ENCODE results near the gene RAB11FIP4. TPM values are rescaled to one million over a fixed set of nuclear protein-coding genes. Genes with fewer than 3 reads are reported as not detected.
A peak's percentile ranks its signal among the peaks of the same experiment; 100 is the strongest.

Gene RAB11FIP4
- total and polyA plus RNA-seq, 2 of the 13 experiments (the other 11 are each of a cell fraction or from before 2014, with no cell fraction given) = 28.0 to 89.3 TPM

- TF ChIP-seq NCOR1 (IDR thresholded peaks at IDR 0.05; ENCODE audit: borderline replicate concordance, low read length) (peak; percentile 78), FOXO1 (CRISPR knock-in tag; IDR thresholded peaks at IDR 0.05) (no peak; the same call in 1 of the 2 replicates), ZNF276 (CRISPR knock-in tag; IDR thresholded peaks at IDR 0.05; ENCODE audit: low read depth) (no peak), CEBPB (IDR thresholded peaks at IDR 0.05; ENCODE audit: borderline replicate concordance, low read depth, low read length) (no peak), GMEB1 (CRISPR knock-in tag; IDR thresholded peaks at IDR 0.05; ENCODE audit: borderline replicate concordance) (0 out of 2 replicates have a peak, but pooled peaks have one; percentile 62), NFE2L2 (IDR thresholded peaks at IDR 0.05; ENCODE audit: low read length) (no peak), ZNF577 (CRISPR knock-in tag; IDR thresholded peaks at IDR 0.05; ENCODE audit: borderline replicate concordance, low read depth) (no peak), ZNF558 (CRISPR knock-in tag; IDR thresholded peaks at IDR 0.05; ENCODE audit: borderline replicate concordance) (0 out of 2 replicates have a peak, but pooled peaks have one; percentile 38), ARID5B (CRISPR knock-in tag; IDR thresholded peaks at IDR 0.05) (peak; percentile 78), ZNF329 (CRISPR knock-in tag; IDR thresholded peaks at IDR 0.05; ENCODE audit: low read depth) (no peak), PHF8 (CRISPR knock-in tag; IDR thresholded peaks at IDR 0.05) (peak; percentile 40; the same call in 1 of the 2 replicates), KLF6 (CRISPR knock-in tag; IDR thresholded peaks at IDR 0.05) (no peak), ZNF350 (CRISPR knock-in tag; IDR thresholded peaks at IDR 0.05; ENCODE audit: borderline replicate concordance, low read depth) (0 out of 2 replicates have a peak, but pooled peaks have one; percentile 20), E2F2 (CRISPR knock-in tag; IDR thresholded peaks at IDR 0.05; ENCODE audit: borderline replicate concordance) (no peak), MED13 (CRISPR knock-in tag; IDR thresholded peaks at IDR 0.05) (no peak; the same call in 1 of the 2 replicates), NBN (conservative IDR thresholded peaks at IDR 0.05) (no peak), ZFP37 (CRISPR knock-in tag; IDR thresholded peaks at IDR 0.05; ENCODE audit: borderline replicate concordance) (no peak), CBX1 (IDR thresholded peaks at IDR 0.05; ENCODE audit: low read depth) (no peak), RAD21 (CRISPR knock-in tag; IDR thresholded peaks at IDR 0.05) (peak; percentile 56; the same call in 1 of the 2 replicates)
Measured at GRCh38 chr17:31467502-31468256, 76.2 kb downstream of the RAB11FIP4 start (continued).

Data from HepG2 (cell line).